Bone marrow (tissue), 2 donors: Measurements from ENCODE around the gene KLRC4.
A peak's percentile ranks its signal among the peaks of the same experiment; 100 is the strongest.
"Not testable (repeated sequence)": the region's sequence is repeated elsewhere in the genome, so short reads cannot be mapped to it uniquely, and the experiment has no call there.

Experiments
- DNase-seq, 2 donors: peaks; one replicate each; lab custom pipeline; 2025; lab: John Stamatoyannopoulos, UW

The KLRC4 gene

GRCh38 chr12:10397296-10397695 is 12.3 kb downstream of the KLRC4 start:
- no peak for DNase-seq

DNA sequence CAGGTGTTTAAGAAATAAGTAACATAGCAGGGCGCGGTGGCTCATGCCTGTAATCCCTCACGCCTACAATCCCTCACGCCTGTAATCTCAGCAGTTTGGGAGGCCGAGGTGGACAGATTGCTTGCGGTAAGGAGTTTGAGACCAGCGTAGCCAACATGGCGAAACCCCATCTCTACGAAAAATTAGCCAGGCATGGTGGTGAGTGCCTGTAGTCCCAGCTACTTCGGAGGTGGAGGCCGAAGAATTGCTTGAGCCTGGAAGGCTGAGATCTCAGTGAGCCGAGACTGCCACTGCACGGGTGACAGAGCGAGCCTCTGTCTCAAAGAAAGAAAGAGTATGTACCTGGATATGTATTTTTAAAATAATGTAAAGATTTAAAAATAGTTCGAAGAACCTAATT is 13.4 kb downstream of the KLRC4 start:
- DNase-seq = not testable (repeated sequence)

- DNase-seq = peak in 1 of 2 donors; percentile 82
Measured at GRCh38 chr12:10395390-10395998, 14.1 kb downstream of the KLRC4 start.

DNA sequence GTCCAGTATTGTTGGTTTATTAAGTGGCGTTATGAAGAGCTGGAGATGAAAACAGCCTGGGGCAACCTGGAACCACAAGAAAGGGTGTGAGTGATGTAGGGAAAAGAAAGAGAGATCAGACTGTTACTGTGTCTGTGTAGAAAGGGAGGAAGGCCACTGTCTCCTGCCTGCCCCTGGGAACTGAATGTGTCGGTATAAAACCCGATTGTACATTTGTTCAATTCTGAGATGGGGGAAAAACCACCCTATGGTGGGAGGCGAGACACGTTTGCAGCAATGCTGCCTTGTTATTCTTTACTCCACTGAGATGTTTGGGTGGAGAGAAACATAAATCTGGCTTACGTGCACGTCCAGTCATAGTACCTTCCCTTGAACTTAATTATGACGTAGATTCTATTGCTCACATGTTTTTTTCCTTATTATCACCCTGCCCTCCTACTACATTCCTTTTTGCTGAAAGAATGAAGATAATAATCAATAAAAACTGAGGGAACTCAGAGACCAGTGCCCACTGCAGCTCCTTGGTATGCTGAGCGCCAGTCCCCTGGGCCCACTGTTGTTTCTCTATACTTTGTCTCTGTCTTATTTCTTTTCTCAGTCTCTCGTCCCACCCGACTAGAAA is 14.9 kb downstream of the KLRC4 start:
- DNase-seq = not testable (repeated sequence)

- DNase-seq = no peak
Measured at GRCh38 chr12:10393291-10393690, 16.3 kb downstream of the KLRC4 start.

GRCh38 chr12:10392394-10392930 is 17.1 kb downstream of the KLRC4 start:
- peak in 1 of 2 donors; percentile 24 for DNase-seq

DNA sequence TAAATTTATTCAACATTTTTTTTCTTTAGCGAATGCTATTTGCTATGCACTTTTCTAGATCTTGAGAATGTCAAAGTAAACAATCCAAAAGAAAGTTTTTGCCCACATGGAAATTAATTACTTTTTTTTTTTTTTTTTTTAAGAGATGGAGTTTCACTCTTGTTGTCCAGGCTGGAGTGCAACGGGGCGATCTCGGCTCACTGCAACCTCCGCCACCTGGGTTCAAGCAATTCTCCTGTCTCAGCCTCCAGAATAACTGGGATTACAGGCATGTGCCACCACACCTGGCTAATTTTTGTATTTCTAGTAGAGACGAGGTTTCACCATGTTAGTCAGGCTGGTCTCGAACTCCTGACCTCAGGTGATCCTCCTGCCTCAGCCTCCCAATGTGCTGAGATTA is 18.6 kb downstream of the KLRC4 start:
- not testable (repeated sequence) for DNase-seq

- peak in 1 of 2 donors; percentile 7 for DNase-seq
Measured at GRCh38 chr12:10389904-10390303, 19.7 kb downstream of the KLRC4 start, which contains the start of gene KLRK1. Gene KLRK1 (minus strand): TSS chr12:10390041. CDS start chr12:10388810, 1,231 bp downstream.

DNA sequence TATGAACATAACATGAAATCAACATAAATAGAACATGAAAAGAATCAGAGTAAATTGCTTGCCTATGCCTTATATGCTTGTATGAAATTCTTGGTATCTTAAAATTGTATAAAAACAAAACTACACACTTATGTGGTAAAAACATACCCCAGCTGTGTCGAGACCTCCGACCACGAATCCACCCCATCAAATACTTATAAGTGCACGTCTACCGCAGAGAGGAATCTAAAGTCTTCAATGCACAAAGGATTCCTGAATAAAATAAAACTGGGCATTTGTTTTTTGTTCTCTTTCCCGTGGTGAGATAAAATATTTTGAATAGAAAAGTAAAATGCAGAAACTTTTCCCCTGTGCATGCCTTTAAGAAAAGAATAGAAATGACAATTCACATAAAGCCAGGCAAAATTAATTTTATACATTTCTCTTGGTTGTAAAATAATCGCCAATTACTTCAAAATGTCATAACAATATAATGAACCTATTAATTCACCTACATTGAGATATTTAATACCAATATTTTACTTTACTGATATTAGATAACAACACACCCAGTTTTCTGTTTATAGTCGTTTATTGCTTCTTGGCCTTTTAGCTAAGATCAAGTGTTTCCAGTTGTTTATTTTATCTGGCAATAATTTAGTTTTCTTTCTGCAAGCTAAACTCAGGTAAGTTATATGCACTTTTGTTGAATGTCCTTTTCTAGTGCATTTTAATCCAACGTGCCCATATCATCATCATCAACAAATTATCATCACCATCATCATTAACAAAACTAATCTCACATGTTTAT is 20.7 kb downstream of the KLRC4 start:
- no peak for DNase-seq

DNA sequence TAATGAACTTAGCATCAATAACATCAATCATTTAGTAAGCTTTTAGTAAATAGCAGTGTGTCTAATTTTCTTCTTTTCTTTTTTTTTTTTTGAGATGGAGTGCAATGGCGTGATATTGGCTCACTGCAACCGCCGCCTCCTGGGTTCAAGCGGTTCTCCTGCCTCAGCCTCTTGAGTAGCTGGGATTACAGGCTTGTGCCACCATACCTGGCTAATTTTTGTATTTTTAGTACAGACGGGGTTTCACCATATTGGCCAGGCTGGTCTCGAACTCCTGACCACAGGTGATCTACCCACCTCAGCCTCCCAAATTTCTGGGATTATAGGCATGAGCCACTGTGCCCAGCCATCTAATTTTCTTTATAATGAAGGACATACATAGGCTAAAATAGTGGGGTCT is 22.1 kb downstream of the KLRC4 start:
- DNase-seq = not testable (repeated sequence)

DNA sequence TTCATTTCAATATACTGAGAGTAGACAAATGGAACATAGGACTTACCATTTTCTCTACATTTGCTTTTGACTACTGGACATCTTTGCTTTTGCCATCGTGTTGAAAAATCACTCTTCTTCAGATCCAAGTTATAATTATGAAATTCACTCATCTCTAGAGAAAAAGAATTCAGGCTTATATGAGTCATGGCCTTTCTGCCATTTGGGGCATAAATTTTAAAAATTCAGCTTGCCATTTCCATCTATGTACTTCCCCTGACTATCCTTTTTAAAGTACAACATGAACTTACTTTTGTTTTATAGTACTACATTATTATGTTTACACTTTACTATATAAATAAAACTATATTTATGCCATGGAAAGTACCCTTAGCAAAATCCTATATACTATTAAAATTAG is 22.7 kb downstream of the KLRC4 start:
- DNase-seq = no peak

GRCh38 chr12:10385166-10385613 is 24.4 kb downstream of the KLRC4 start:
- DNase-seq = no peak

DNA sequence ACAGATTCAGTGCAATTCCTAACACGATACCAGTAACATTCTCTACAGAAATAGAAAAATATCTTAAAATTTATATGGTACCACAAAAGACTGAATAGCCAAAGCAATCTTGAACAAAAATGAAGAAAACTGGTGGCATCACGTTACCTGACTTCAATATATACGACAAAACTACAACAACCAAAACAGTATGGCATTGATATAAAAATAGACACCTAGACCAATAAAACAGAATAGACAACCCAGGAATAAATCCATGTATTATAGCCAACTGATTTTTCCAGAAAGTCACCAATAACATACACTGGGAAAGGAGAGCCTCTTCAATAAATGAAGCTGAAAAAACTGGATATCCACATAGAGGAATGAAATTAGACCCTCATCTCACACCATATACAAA is 25.4 kb downstream of the KLRC4 start:
- DNase-seq = no peak

GRCh38 chr12:10381928-10382628 is 27.5 kb downstream of the KLRC4 start:
- no peak for DNase-seq

DNA sequence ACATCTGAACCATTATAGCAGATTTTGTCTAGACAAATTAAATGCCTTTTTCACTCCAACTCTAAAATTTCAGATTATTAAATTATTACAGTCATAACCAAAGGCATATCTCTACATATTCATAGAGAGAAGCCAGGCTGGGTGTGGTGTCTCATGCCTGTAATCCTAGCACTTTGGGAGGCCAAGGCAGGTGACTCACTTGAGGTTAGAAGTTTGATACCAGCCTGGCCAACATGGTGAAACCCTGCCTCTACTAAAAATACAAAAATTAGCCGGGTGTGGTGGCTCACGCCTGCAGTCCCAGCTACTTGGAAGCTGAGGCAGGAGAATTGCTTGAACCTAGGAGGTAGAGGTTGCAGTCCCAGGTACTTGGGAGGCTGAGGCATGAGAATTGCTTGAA is 30.8 kb downstream of the KLRC4 start:
- DNase-seq = not testable (repeated sequence)

DNA sequence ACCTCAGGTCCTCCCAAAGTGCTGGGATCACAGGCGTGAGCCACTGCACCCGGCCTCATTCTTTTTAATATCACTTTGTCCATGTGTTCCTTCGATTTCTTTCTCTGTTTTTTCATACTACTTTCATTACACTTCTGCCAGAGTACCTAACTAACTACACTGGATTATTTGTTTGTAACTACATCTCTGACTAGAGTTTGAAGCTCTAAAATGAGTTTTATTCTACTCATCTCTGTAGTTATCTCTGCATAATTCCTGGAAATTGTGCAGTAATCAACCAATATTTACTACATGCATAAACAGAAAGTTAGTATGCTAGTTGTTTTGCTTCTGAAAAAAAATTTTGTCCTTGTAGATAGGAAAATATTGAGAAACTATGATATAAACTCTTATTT is 34.9 kb downstream of the KLRC4 start:
- no peak for DNase-seq

DNA sequence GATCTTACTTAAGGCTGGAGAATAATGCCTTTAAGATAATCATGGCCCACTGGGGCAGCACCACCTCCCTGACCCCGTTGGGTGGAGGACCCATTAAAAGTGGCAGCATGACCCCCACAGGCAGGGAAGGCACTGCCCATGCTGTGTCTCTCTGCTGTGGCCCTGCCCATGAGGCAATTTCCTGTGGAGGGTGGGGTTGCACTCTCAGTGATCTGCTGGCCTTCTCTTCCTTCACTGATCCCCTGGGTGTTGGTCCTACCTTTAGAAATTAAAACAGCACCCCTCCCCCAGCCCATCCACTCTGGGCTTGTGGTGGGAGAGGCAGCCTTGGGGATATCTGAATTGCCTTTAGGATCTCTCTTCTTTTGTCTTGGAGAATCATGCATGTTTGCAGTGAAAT is 37.0 kb downstream of the KLRC4 start:
- no peak for DNase-seq

DNA sequence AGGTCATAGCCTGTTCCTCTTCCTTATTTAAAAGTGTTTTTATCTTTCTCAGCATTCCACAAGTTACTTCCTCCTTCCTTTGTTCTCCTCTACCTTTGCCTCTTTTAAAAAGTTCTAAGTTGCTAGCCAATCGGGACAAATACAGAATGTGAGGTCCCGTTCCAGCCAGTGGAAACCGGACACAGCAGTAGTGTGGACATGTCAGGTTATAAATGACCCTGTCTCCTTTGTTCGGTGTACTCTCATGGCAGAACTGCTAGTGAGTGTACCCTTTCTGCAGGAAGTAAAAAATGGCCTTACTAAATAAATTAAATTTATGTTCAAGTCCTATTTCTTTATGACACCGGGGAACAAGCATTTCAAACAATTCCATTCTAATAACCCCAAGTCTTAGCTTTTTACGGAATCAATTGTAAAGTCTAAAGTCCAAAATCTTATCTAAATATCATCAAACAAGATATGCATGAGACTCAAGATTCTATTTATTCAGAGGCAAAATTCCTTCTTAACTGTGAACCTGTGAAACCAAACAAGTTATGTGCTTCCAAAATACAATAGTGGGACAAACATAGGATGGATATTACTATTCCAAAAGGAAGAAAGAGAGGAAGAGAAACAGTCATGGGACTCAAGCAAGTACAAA is 37.5 kb downstream of the KLRC4 start:
- DNase-seq = not testable (repeated sequence)

- DNase-seq = no peak
Measured at GRCh38 chr12:10369557-10370415, 39.8 kb downstream of the KLRC4 start.
